SK-N-SH (cell line): ENCODE results near the gene ZYG11B.

Experiments used
- CHD2 ChIP-seq: fragments of 150-350 bp; IDR thresholded peaks from 2 replicates; pipeline ENCODE4 v1.6.1; 2018; ENCODE audit warnings: low read length; ENCODE audit not compliant: partially characterized antibody
- EP300 ChIP-seq, 2 experiments: IDR thresholded peaks; 2 replicates each; pipeline versions ENCODE4 v1.4.0 to v1.6.1; 2012; ENCODE audit warnings: borderline replicate concordance in 1 of 2, low read depth in 1 of 2, low read length in 1 of 2
- GABPA ChIP-seq: IDR thresholded peaks from 2 replicates; pipeline ENCODE4 v1.4.0; 2012; ENCODE audit warnings: low read depth, mild to moderate bottlenecking
- POLR2AphosphoS5 ChIP-seq: IDR thresholded peaks from 2 replicates; pipeline ENCODE4 v1.6.1; 2012; ENCODE audit warnings: low read depth, low read length
- RAD21 ChIP-seq: IDR thresholded peaks from 2 replicates; pipeline ENCODE4 v1.6.1; 2012; ENCODE audit warnings: mild to moderate bottlenecking, low read length
- RFX5 ChIP-seq: IDR thresholded peaks from 2 replicates; pipeline ENCODE4 v1.6.1; 2012; ENCODE audit warnings: mild to moderate bottlenecking, improper control_type of control experiment, low read length
- TF ChIP-seq, protein P1 (sequence below): fragments of 200-600 bp; sonication (generic); IDR thresholded peaks from 2 replicates; pipeline ENCODE4 v1.6.1; 2017; ENCODE audit warnings: antibody characterized with exemption, mild to moderate bottlenecking, moderate library complexity
- TF ChIP-seq, protein P2 (sequence below): IDR thresholded peaks from 2 replicates; pipeline ENCODE4 v1.4.0; 2012; ENCODE audit warnings: low read depth, borderline replicate concordance
- TF ChIP-seq, protein P3 (sequence below): IDR thresholded peaks from 2 replicates; pipeline ENCODE4 v1.4.0; 2012; ENCODE audit warnings: low read depth

DNA sequence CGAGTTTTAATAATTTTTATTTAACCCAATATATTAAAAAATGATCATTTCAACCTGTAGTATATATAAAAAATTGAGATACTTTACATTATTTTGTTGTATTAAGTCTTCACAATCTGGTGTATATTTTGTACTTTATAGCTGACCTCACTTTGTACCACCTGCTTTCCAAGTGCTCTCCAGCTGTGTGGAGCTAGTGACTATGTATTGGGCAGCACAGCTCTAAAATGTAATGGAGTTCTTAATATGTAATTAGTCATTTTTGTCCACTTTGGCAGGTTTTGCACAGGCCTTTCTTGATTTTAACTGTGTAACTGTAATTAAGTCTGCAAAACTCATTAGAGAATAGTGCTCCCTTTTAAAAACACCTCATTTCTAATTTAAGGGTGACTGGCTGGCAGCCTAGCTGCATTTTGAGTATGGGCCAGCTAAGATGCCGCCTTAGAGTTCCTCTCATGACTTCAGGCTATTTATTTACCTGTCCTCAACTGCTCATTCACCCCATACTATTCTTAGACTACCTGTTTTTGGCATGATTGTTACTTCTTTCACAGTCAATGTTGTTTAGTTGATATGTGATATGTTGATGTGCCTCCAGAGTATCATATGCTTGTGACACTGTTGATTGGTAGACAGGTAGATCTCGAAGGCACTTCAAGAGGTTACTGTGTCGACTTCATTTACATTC is 43.2 kb downstream of the ZYG11B start:
- TF ChIP-seq, protein P1, sequence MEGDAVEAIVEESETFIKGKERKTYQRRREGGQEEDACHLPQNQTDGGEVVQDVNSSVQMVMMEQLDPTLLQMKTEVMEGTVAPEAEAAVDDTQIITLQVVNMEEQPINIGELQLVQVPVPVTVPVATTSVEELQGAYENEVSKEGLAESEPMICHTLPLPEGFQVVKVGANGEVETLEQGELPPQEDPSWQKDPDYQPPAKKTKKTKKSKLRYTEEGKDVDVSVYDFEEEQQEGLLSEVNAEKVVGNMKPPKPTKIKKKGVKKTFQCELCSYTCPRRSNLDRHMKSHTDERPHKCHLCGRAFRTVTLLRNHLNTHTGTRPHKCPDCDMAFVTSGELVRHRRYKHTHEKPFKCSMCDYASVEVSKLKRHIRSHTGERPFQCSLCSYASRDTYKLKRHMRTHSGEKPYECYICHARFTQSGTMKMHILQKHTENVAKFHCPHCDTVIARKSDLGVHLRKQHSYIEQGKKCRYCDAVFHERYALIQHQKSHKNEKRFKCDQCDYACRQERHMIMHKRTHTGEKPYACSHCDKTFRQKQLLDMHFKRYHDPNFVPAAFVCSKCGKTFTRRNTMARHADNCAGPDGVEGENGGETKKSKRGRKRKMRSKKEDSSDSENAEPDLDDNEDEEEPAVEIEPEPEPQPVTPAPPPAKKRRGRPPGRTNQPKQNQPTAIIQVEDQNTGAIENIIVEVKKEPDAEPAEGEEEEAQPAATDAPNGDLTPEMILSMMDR: no peak
- TF ChIP-seq RAD21 (no peak), CHD2 (no peak), POLR2AphosphoS5 (no peak), GABPA (no peak), RFX5 (no peak), EP300 (IDR thresholded peaks at IDR 0.05; ENCODE audit: borderline replicate concordance in 1 of 2, low read depth in 1 of 2, low read length in 1 of 2) (no peak)
- TF ChIP-seq, protein P2, sequence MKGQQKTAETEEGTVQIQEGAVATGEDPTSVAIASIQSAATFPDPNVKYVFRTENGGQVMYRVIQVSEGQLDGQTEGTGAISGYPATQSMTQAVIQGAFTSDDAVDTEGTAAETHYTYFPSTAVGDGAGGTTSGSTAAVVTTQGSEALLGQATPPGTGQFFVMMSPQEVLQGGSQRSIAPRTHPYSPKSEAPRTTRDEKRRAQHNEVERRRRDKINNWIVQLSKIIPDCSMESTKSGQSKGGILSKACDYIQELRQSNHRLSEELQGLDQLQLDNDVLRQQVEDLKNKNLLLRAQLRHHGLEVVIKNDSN: no peak
- TF ChIP-seq, protein P3, sequence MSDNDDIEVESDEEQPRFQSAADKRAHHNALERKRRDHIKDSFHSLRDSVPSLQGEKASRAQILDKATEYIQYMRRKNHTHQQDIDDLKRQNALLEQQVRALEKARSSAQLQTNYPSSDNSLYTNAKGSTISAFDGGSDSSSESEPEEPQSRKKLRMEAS: no peak
